Mesenteric fat pad (tissue), 1 donor: Measurements from ENCODE around the gene USP36. TPM values are rescaled to one million over a fixed set of nuclear protein-coding genes. Genes with fewer than 3 reads are reported as not detected.
"Not testable (repeated sequence)": the region's sequence is repeated elsewhere in the genome, so short reads cannot be mapped to it uniquely, and the experiment has no call there.

Source experiments
- DNase-seq: peaks from one replicate; pipeline ENCODE4 v3.0.0-alpha.2; 2020; ENCODE audit warnings: low spot score
- total RNA-seq: library from RNA; stranded (reverse); fragmentation: NEBNext Ultra II Directional; extraction: Animal tissue kit (Norgen Biotek cat#: 25700); gene quantifications from one replicate; pipeline ENCODE4 v1.2.1, GENCODE V29; 2021
- donor health status: DM: yes; HTN: yes; CAD: no.

The USP36 gene
- total RNA-seq, 1 donor from 2014 or later: 93.9 TPM

- DNase-seq: no peak
These were observed 66.2 kb downstream of the USP36 start for GRCh38 chr17:78774453-78774852.

GRCh38 chr17:78771758-78772382, 68.7 kb downstream of the USP36 start:
- DNase-seq: no peak

- DNase-seq: no peak
These were observed 71.3 kb downstream of the USP36 start for GRCh38 chr17:78769196-78769773.

GRCh38 chr17:78767806-78768205, 72.8 kb downstream of the USP36 start:
- DNase-seq: no peak

- DNase-seq: no peak
These were observed 73.8 kb downstream of the USP36 start for GRCh38 chr17:78766743-78767294.

- no peak for DNase-seq
These were observed 74.4 kb downstream of the USP36 start for GRCh38 chr17:78766225-78766624.

- no peak for DNase-seq
These were observed 74.8 kb downstream of the USP36 start for GRCh38 chr17:78765821-78766220.

GRCh38 chr17:78764871-78765270, 75.7 kb downstream of the USP36 start:
- DNase-seq: no peak

GRCh38 chr17:78763561-78763960, 77.1 kb downstream of the USP36 start:
- no peak for DNase-seq

GRCh38 chr17:78761789-78762406, 78.7 kb downstream of the USP36 start:
- DNase-seq: no peak

- no peak for DNase-seq
These were observed 80.7 kb downstream of the USP36 start for GRCh38 chr17:78759969-78760352.

GRCh38 chr17:78759203-78759968, 81.2 kb downstream of the USP36 start:
- DNase-seq: no peak

- DNase-seq: no peak
These were observed 87.0 kb downstream of the USP36 start for GRCh38 chr17:78753316-78754250.

- DNase-seq: no peak
These were observed 89.0 kb downstream of the USP36 start for GRCh38 chr17:78751447-78752161.

GRCh38 chr17:78751000-78751399, 89.6 kb downstream of the USP36 start:
- not testable (repeated sequence) for DNase-seq

GRCh38 chr17:78748730-78749317, 91.8 kb downstream of the USP36 start:
- no peak for DNase-seq

- DNase-seq: no peak
These were observed 92.4 kb downstream of the USP36 start for GRCh38 chr17:78748048-78748729.

- no peak for DNase-seq
These were observed 93.1 kb downstream of the USP36 start for GRCh38 chr17:78747488-78747887.

GRCh38 chr17:78746949-78747269, 93.7 kb downstream of the USP36 start:
- DNase-seq: no peak
